Adrenal gland (tissue), 12 donors: ENCODE measurements around the gene NSG2. TPM values are rescaled to one million over a fixed set of nuclear protein-coding genes. Genes with fewer than 3 reads are reported as not detected.

Experiments
- DNase-seq, 7 donors: peaks; one replicate each; pipeline ENCODE4 v3.0.0-alpha.2; 2019 to 2020
- H3K27ac ChIP-seq, 5 donors: fragments of 200-600 bp; sonication (generic) in 4 of 5; 1 replicate in 3 of 5; 2 replicates in 2 of 5; pipeline versions ENCODE4 v1.5.1 to v1.8.0; 2016 to 2020; ENCODE audit warnings: mild to moderate bottlenecking in 1 of 5
- H3K27me3 ChIP-seq: fragments of 200-600 bp; 2 replicates; pipeline ENCODE4 v1.8.0; 2021
- H3K36me3 ChIP-seq, 2 donors: fragments of 200-600 bp; replicated peaks in 1 of 2; 1 replicate in 1 of 2; 2 replicates in 1 of 2; pipeline versions ENCODE4 v1.5.1 to v1.8.0; 2018 to 2022
- H3K4me1 ChIP-seq, 2 donors: fragments of 200-600 bp; replicated peaks in 1 of 2; 1 replicate in 1 of 2; 2 replicates in 1 of 2; pipeline versions ENCODE4 v1.5.1 to v1.8.0; 2018 to 2021
- H3K4me3 ChIP-seq, 4 donors: fragments of 200-600 bp; sonication (generic) in 3 of 4; one replicate each; pipeline ENCODE4 v1.5.1; 2016 to 2018
- H3K9me3 ChIP-seq, 3 donors: fragments of 200-600 bp; sonication (generic) in 1 of 3; replicated peaks in 1 of 3; 1 replicate in 2 of 3; 2 replicates in 1 of 3; pipeline versions ENCODE4 v1.5.1 to v1.8.0; 2016 to 2021
- POLR2A ChIP-seq, 2 donors: fragments of 450-650 bp; IDR thresholded peaks; one replicate each; pipeline ENCODE4 v1.6.1; 2017; ENCODE audit warnings: antibody characterized with exemption in 2 of 2, mild to moderate bottlenecking in 2 of 2, moderate library complexity in 1 of 2
- WGBS, 4 donors: extraction: QIAGEN DNeasy Blood & Tissue Kit in 2 of 4; methylation state at CpG; one replicate each; pipeline versions ENCODE4 v1.1.5 to v1.1.7; 2013 to 2017; 5-methylcytosine and 5-hydroxymethylcytosine counted together
- intact Hi-C, 2 donors: fragments of 100-400 bp; cut with DNase I; formaldehyde crosslinking; loops; one replicate each; pipeline versions ENCODE4 v1.14.1 to v1.15.0; 2022 to 2023
- polyA plus RNA-seq, 3 donors: library from polyadenylated mRNA; stranded (reverse); fragments of 200-250 nt in 2 of 3; fragments of 350-450 nt in 1 of 3; fragmentation: Illumina TruSeq in 1 of 3; extraction: RNeasy Lipid Tissue Mini Kit (QIAGEN cat#74804) in 1 of 3; gene quantifications; one replicate each; pipeline ENCODE4 v1.2.3, GENCODE V29; 2013 to 2014
- total RNA-seq, 9 donors: library from RNA; depleted of rRNA in 4 of 9; stranded (reverse); fragments of >200 nt in 4 of 9; fragments of 120-200 nt in 1 of 9; fragmentation: NEBNext Ultra II Directional in 1 of 9; extraction: Animal tissue kit (Norgen Biotek cat#: 25700) in 1 of 9; gene quantifications; one replicate each; pipeline versions ENCODE4 v1.1.0 to v1.2.4, GENCODE V29; 2013 to 2023
- TF ChIP-seq, protein P1 (sequence below), 6 experiments: fragments of 450-650 bp in 4 of 6; fragments of 200-600 bp in 2 of 6; sonication (generic) in 1 of 6; IDR thresholded peaks; 1 replicate in 5 of 6; 2 replicates in 1 of 6; pipeline versions ENCODE4 v1.5.1 to v1.8.0; 2016 to 2021; ENCODE audit warnings: antibody characterized with exemption in 6 of 6, mild to moderate bottlenecking in 2 of 6, moderate library complexity in 1 of 6
- donor health status: healthy with polysubstance abuse.
- donor health status: Bipolar disorder and iron deficiency.
- donor health status: DM: yes; HTN: yes; CAD: no.
- donor health status: DM: no; HTN: no; CAD: no.
- donor health status: DM: no; HTN: no; CAD: no.
- donor health status: DM: yes; HTN: yes; CAD: no.

The NSG2 gene
- total and polyA plus RNA-seq, 12 donors: 0.25 to 40.9 (median 11.7) TPM; not detected in 1

DNA sequence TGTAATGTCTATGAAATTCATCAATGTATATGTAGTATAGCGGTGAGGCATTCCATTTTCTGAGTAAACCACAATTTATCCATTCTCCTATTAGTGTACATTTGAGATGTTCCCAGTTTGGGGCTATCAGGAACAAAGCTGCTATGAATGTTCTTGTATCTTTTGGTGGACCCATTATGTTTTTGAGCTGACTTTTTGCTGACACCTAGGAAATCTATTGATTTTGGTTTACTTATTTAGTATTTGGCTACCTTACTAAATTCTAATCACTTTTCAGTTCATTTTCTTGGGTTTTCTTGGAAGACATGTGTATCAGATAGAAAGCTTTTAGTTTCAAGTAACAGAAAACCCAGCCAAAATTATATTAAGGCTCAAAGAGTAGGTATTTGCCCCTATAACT is 13.7 kb downstream of the NSG2 start:
- 83 to 94% (median 91%) methylated on average over 1 of the region's 1 CpG for WGBS, 4 donors
- intact Hi-C loops: no loop called here
- Histone ChIP-seq H3K27ac (no peak overlapping the region), H3K4me1 (no peaks in the 10 kb centered on the region), H3K9me3 (no peaks in the 10 kb centered on the region), H3K27me3 (no peaks in the 10 kb centered on the region), H3K36me3 (no peaks in the 10 kb centered on the region), H3K4me3 (no peak overlapping the region)
- no peak for TF ChIP-seq POLR2A (IDR thresholded peaks at IDR 0.05)
- TF ChIP-seq, protein P1, sequence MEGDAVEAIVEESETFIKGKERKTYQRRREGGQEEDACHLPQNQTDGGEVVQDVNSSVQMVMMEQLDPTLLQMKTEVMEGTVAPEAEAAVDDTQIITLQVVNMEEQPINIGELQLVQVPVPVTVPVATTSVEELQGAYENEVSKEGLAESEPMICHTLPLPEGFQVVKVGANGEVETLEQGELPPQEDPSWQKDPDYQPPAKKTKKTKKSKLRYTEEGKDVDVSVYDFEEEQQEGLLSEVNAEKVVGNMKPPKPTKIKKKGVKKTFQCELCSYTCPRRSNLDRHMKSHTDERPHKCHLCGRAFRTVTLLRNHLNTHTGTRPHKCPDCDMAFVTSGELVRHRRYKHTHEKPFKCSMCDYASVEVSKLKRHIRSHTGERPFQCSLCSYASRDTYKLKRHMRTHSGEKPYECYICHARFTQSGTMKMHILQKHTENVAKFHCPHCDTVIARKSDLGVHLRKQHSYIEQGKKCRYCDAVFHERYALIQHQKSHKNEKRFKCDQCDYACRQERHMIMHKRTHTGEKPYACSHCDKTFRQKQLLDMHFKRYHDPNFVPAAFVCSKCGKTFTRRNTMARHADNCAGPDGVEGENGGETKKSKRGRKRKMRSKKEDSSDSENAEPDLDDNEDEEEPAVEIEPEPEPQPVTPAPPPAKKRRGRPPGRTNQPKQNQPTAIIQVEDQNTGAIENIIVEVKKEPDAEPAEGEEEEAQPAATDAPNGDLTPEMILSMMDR (IDR thresholded peaks at IDR 0.05): no peak
- no peak for DNase-seq

DNA sequence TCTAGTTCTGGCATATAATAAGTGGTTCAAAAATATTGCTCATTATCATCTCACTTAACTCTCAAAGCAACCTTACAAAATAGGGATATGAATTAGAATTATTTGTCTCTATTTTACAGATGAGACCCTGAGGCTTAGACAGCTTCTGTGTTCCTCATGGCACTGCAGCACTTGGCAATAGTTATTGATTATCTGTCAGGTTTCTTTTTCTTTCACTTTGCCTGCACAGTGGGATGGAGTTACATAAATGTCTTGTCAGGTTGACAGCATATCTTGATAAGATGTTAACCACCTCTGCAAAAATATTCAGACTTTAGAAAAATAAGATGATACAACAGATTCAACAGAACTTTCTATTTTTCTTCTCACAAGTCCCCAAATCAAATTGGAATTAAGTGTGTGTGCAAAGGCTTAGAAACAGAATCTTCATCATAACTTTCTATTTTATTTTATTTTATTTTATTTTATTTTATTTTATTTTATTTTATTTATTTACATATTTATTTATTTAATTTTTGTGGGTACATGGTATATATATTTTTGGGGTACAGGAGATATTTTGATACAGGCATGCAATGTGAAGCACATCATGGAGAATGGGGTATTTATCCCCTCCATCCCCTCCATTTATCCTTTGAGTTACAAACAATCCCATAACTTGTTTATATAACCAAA is 17.7 kb downstream of the NSG2 start:
- Histone ChIP-seq H3K27ac (no peak overlapping the region), H3K4me3 (no peak overlapping the region), H3K36me3 (no peaks in the 10 kb centered on the region), H3K27me3 (no peaks in the 10 kb centered on the region), H3K9me3 (no peaks in the 10 kb centered on the region), H3K4me1 (no peaks in the 10 kb centered on the region)
- no peak for DNase-seq
- intact Hi-C loops: no loop called here
- TF ChIP-seq, protein P1 (IDR thresholded peaks at IDR 0.05): no peak
- no peak for TF ChIP-seq POLR2A (IDR thresholded peaks at IDR 0.05)

DNA sequence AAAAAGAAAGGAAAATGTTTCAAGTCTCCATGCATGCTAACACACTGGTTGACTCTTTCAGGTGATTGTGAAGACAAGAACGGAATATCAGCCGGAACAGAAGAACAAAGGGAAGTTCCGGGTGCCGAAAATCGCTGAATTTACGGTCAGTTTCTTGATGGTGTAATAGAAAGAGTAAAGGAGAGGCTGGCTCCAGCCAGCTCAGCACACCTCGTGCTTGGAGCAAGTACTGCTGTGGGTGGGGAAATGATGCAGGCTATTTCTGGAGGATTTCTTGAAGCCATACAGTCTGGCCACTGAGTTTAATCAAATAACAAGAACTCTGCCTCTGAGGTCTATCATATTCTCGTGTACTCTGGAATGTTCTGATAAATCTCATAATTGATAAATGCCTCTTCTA is 18.7 kb downstream of the NSG2 start:
- no peaks in the 10 kb centered on the region for H3K9me3 ChIP-seq
- no peaks in the 10 kb centered on the region for H3K4me1 ChIP-seq
- DNase-seq: no peak
- no peak overlapping the region for H3K4me3 ChIP-seq
- WGBS, 4 donors: 50 to 63% (median 59%) methylated on average over 8 of the region's 8 CpGs
- H3K36me3 ChIP-seq: no peaks in the 10 kb centered on the region
- intact Hi-C loops: no loop called here
- H3K27ac ChIP-seq: no peak overlapping the region
- TF ChIP-seq, protein P1 (IDR thresholded peaks at IDR 0.05): no peak
- no peak for TF ChIP-seq POLR2A (IDR thresholded peaks at IDR 0.05)
- no peaks in the 10 kb centered on the region for H3K27me3 ChIP-seq

DNA sequence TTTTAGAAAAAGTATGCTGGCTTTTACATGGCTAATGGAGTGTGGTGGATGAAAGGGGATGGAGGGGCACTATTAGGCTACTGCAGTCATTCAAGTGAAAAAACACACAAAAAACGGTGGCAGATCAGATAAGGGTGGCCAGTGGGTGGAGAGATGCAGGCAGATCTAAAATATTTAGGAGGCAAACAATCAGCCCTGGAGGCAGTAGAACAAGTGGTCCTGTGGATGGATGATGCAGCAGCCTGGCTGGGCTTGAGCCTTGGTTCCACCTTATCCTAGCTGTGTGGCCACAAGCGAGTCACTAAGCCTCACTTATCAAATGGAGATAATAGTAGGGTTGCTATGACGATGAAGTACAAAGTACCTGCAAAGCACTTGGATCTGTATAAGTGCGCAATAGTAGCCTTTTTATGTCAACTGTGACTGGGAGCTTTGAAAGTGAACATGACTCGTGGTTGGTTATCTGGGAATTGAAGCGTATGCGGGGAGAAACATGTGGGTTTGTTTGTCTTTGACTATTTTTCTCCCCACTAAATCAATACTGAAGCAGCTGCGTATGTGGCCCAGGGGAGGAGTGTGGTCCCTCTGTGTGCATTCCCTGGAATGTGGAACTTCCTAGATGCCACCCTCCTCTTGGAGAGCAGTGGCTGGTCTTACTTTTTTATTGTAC is 20.2 kb downstream of the NSG2 start:
- 61 to 78% (median 69%) methylated on average over 8 of the region's 8 CpGs for WGBS, 4 donors
- H3K9me3 ChIP-seq: no peaks in the 10 kb centered on the region
- TF ChIP-seq, protein P1 (IDR thresholded peaks at IDR 0.05): no peak
- TF ChIP-seq POLR2A (IDR thresholded peaks at IDR 0.05): no peak
- no peak for DNase-seq
- no peak overlapping the region for H3K4me3 ChIP-seq
- H3K36me3 ChIP-seq: no peaks in the 10 kb centered on the region
- intact Hi-C loops: no loop called here
- H3K27me3 ChIP-seq: no peaks in the 10 kb centered on the region
- no peak overlapping the region for H3K27ac ChIP-seq
- no peaks in the 10 kb centered on the region for H3K4me1 ChIP-seq
